Urinary bladder (tissue), 4 donors: Measurements from ENCODE around the gene C11orf54. TPM values are rescaled to one million over a fixed set of nuclear protein-coding genes. Genes with fewer than 3 reads are reported as not detected.
A peak's percentile ranks its signal among the peaks of the same experiment; 100 is the strongest.
"Not testable (repeated sequence)": the region's sequence is repeated elsewhere in the genome, so short reads cannot be mapped to it uniquely, and the experiment has no call there.

Experiments used
- DNase-seq: peaks from one replicate; pipeline ENCODE4 v3.0.0-alpha.2; 2015; ENCODE audit errors: extremely low spot score
- H3K27ac ChIP-seq: one replicate; pipeline ENCODE4 v1.5.1; 2013; ENCODE audit warnings: low read depth, mild to moderate bottlenecking, moderate library complexity
- H3K36me3 ChIP-seq: one replicate; pipeline ENCODE4 v1.6.1; 2013; ENCODE audit warnings: mild to moderate bottlenecking, moderate library complexity; ENCODE audit not compliant: insufficient read depth
- H3K4me1 ChIP-seq: one replicate; pipeline ENCODE4 v1.6.1; 2013; ENCODE audit warnings: mild to moderate bottlenecking, moderate library complexity; ENCODE audit not compliant: insufficient read depth
- H3K4me3 ChIP-seq: one replicate; pipeline ENCODE4 v1.5.1; 2013; ENCODE audit warnings: low read depth, low read length
- WGBS: extraction: QIAGEN DNeasy Blood & Tissue Kit; methylation state at CpG from one replicate; pipeline ENCODE4 v1.1.7; 2013; 5-methylcytosine and 5-hydroxymethylcytosine counted together
- polyA plus RNA-seq: library from polyadenylated mRNA; stranded (reverse); fragments of 200-250 nt; gene quantifications from one replicate; pipeline ENCODE4 v1.2.3, GENCODE V29; 2013
- total RNA-seq: library from RNA; depleted of rRNA; stranded (reverse); fragments of >200 nt; gene quantifications from one replicate; pipeline ENCODE4 v1.2.3, GENCODE V29; 2014
- donor health status: healthy with polysubstance abuse.
- donor health status: healthy.

C11orf54 gene
- total and polyA plus RNA-seq, 2 donors, result 23.0 to 65.3 TPM

GRCh38 chr11:93740730-93741093 lies 760 bp upstream of the C11orf54 start:
- Histone ChIP-seq H3K36me3 (no peaks in the 10 kb centered on the region), H3K4me3 (peak overlapping the region; percentile 89), H3K27ac (peak overlapping the region; percentile 95), H3K4me1 (no peaks in the 10 kb centered on the region)
- no peak for DNase-seq
- WGBS, result under 1% methylated on average over 20 of the region's 20 CpGs

DNA sequence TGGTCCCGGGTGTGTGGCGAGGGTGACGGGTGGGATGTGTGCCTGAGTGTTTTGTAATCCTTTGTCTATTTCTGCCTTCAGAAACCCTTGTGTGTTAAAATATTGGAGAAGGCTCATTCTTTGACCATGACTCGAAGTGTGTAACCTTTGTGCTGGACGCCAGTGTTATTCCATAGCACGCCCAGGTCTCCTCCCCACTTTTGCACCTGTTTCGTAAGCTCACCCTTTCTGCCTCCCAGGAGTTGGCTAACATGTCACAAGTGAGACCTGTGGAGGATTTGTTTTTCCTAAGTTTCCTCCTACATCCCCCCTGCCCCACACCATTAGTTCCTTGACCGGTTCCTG lies 382 bp downstream of the C11orf54 start:
- Histone ChIP-seq H3K36me3 (no peaks in the 10 kb centered on the region), H3K4me1 (no peaks in the 10 kb centered on the region), H3K27ac (peak overlapping the region; percentile 93), H3K4me3 (peak overlapping the region; percentile 89)
- no peak for DNase-seq
- WGBS, result 1% methylated on average over 8 of the region's 8 CpGs

DNA sequence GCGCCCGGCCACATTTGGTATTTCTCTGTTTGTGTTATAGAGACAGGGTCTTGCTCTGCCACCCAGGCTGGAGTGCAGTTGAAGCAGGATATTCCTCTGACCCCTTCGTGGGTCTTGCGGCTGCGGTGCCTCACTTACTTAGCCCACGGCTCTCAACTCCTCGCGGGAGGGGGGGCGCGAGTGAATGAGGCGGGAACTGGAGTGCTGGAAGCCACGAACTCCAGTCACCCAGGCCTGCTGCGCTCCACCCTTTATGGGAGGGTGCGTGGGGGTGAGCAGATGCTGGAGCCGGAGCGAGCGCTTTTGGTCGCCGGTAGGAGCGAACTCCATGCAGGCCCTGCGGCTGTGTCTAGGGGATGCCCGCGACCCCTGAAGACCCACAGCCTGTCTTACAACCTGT lies 1.8 kb downstream of the C11orf54 start:
- no peak overlapping the region for H3K27ac ChIP-seq
- H3K36me3 ChIP-seq, result no peaks in the 10 kb centered on the region
- 92% methylated on average over 23 of the region's 23 CpGs for WGBS
- H3K4me3 ChIP-seq, result no peak overlapping the region
- DNase-seq, result no peak
- no peaks in the 10 kb centered on the region for H3K4me1 ChIP-seq

GRCh38 chr11:93744669-93745004 lies 3.2 kb downstream of the C11orf54 start:
- Histone ChIP-seq H3K4me1 (no peaks in the 10 kb centered on the region), H3K36me3 (no peaks in the 10 kb centered on the region), H3K4me3 (no peak overlapping the region), H3K27ac (no peak overlapping the region)
- WGBS, result 54% methylated on average over 7 of the region's 7 CpGs
- DNase-seq, result no peak

DNA sequence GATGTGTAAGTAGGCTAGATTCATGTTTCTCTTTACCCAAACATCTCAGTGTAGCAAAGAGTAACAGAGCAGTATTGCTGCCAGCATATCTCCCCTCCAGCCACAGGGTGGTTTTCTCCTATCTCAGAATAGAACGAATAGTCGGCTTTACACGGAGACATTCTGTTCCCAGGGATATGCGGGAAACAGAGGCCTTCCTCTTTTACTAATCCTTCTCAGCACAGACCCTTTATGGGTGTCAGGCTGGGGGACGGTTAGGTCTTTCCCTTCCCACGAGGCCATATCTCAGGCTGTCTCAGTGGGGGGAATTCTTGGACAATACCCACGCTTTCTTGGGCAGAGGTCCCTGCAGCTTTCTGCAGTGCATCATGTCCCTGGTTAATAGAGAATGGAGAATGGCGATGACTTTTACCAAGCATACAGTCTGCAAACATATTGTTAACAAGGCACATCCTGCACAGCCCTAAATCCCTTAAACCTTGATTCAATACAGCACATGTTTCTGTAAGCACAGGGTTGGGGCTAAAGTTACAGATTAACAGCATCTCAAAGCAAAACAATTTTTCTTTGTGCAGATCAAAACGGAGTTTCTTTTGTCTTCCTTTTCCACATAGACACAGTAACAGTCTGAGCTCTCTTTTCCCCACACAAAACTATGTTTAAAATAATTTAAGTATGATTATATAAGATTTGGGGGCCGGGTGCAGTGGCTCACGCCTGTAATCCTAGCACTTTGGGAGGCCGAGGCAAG lies 3.7 kb downstream of the C11orf54 start:
- not testable (repeated sequence) for H3K36me3 ChIP-seq, DNase-seq, H3K27ac ChIP-seq, H3K4me1 ChIP-seq, H3K4me3 ChIP-seq
- 22% methylated on average over 12 of the region's 12 CpGs for WGBS

DNA sequence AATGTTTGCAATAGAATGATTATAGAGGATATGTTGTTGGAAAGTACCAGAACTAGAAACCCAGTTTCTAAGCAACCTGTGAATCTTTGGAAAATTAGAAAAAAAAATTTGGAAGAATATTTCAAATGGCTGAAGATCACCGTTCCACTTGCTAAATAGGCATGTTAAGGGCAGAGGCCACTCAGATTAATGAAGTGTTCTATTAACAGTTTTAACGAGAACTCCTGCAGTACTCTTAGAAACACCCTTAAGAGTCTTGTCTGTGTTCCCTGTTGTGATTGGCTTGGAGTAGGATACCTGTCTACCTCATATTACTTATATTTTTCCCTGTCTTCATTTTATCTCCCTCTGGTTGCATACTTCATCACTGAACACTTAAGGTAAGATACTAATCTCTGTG lies 4.6 kb downstream of the C11orf54 start:
- Histone ChIP-seq H3K36me3 (no peaks in the 10 kb centered on the region), H3K27ac (no peak overlapping the region), H3K4me3 (no peak overlapping the region), H3K4me1 (no peaks in the 10 kb centered on the region)
- WGBS, result 76% methylated on average over 2 of the region's 2 CpGs
- no peak for DNase-seq

DNA sequence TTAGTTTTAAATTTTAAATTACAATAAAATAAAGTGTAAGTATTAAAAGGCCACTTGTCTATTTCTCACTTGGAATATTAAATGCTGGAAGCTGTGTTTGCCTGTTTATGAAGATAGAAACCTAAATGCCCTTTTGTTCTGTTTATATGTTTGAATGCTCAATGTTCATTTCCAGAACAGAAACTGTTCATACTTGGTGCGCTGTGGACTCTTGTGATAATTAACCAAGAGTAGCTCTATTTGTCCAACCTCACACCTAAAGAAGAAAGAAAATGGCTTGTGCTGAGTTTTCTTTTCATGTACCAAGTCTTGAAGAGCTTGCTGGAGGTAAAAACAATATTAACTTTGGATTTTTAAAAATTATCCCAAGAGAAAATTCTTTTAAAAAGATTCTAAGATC lies 5.7 kb downstream of the C11orf54 start:
- H3K4me3 ChIP-seq, result no peak overlapping the region
- H3K36me3 ChIP-seq, result no peaks in the 10 kb centered on the region
- no peak overlapping the region for H3K27ac ChIP-seq
- H3K4me1 ChIP-seq, result no peaks in the 10 kb centered on the region
- WGBS, result 93% methylated on average over 1 of the region's 1 CpG
- no peak for DNase-seq

DNA sequence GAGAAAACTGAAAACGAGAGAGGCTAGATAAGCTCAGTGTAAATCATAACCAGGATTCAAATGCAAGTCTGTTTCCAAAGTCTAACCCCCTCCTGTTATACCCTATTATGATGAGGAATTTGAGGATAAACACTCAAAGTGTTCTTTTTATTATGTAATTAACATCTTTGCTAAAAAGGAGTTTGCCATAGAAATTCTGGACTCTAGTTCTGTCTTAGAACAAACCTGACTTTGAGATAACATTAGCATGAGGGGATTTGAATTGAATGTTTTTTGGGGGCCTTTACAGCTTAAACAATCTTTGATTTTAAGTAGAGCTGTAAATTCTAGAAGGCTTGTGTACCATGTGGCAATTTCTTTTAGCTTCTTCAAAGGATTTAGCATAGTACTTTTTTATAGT lies 9.5 kb downstream of the C11orf54 start:
- Histone ChIP-seq H3K4me1 (no peaks in the 10 kb centered on the region), H3K4me3 (no peak overlapping the region), H3K27ac (no peak overlapping the region), H3K36me3 (no peaks in the 10 kb centered on the region)
- DNase-seq, result no peak
- 60% methylated on average over 1 of the region's 1 CpG for WGBS

DNA sequence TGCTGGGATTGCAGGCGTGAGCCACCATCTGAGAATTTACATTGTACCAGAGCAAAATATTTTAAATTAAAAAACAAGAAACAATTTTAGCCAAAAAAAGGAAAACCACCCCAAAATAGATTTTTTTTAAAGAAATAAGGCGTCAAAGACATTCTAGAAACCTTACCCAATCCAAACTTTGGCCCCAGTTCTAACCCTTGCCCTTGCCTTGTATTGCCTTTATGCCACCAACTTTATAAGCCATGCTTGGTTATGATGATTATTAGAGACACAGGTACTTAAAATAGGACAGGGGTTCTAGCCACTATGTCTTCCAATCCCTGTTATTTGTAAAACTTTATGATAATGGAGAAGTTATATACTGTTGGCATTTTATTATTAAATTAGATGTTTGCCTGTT lies 11.8 kb downstream of the C11orf54 start:
- no peaks in the 10 kb centered on the region for H3K4me1 ChIP-seq
- no peak overlapping the region for H3K27ac ChIP-seq
- no peak for DNase-seq
- no peak overlapping the region for H3K4me3 ChIP-seq
- H3K36me3 ChIP-seq, result peaks cover 3% of the 10 kb centered on the region
- 99% methylated on average over 2 of the region's 2 CpGs for WGBS

DNA sequence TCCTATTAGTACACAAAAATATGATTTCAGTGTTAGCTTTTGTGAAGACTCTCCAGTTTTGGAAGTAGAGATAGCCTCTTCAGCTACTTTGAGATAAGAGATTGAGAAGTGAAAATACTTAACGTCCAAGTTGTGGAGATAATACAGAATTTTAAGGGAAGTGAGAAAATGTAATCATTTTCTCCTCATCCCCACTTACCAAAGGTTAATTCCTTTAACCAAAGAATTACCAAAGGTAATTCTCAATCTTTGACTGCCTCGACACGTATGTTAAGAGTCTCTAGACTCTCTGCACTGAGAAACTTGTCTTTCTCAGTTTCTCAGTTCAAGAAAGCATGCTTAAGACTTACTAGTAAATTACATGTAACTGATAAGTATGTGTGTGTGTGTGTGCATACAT lies 15.3 kb downstream of the C11orf54 start:
- Histone ChIP-seq H3K4me3 (no peak overlapping the region), H3K4me1 (no peaks in the 10 kb centered on the region), H3K36me3 (peaks cover 11% of the 10 kb centered on the region), H3K27ac (no peak overlapping the region)
- DNase-seq, result no peak
- 83% methylated on average over 3 of the region's 3 CpGs for WGBS

DNA sequence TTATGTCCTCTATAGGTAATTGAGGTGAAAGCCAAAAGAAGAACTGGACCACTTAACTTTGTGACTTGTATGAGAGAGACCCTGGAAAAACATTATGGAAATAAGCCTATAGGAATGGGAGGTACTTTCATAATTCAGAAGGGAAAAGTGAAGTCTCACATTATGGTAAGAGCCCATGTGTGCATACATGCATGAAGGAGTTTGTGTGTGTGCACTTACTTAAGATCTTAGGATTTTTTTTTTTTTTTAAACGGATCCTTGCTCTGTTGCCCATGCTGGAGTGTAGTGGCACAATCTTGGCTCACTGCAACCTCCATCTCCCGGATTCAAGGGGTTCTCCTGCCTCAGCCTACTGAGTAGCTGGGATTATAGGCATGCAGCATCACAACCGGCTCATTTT lies 15.8 kb downstream of the C11orf54 start:
- WGBS, result 87% methylated on average over 3 of the region's 3 CpGs
- DNase-seq, result no peak
- Histone ChIP-seq H3K4me1 (no peaks in the 10 kb centered on the region), H3K36me3 (peaks cover 11% of the 10 kb centered on the region), H3K27ac (peak overlapping the region; percentile 23), H3K4me3 (no peak overlapping the region)

GRCh38 chr11:93757924-93758865 lies 16.7 kb downstream of the C11orf54 start:
- no peak for DNase-seq
- Histone ChIP-seq H3K4me3 (no peak overlapping the region), H3K36me3 (peaks cover 11% of the 10 kb centered on the region), H3K27ac (no peak overlapping the region), H3K4me1 (no peaks in the 10 kb centered on the region)
- WGBS, result 97% methylated on average over 38 of the region's 38 CpGs

DNA sequence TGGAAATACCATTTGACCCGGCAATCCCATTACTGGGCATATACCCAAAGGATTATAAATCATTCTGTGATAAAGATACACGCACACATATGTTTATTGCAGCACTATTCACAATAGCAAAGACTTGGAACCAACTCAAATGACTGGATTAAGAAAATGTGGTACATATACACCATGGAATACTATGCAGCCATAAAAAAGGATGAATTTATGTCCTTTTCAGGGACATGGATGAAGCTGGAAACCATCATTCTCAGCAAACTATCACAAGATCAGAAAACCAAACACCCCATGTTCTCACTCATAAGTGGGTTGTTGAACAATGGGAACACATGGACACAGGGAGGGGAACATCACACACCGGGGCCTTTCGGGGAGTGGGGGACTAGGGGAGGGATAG lies 17.7 kb downstream of the C11orf54 start:
- not testable (repeated sequence) for H3K27ac ChIP-seq, H3K4me1 ChIP-seq, DNase-seq, H3K4me3 ChIP-seq
- H3K36me3 ChIP-seq, result peaks cover 11% of the 10 kb centered on the region
- 76% methylated on average over 4 of the region's 4 CpGs for WGBS

GRCh38 chr11:93761910-93762309 lies 20.4 kb downstream of the C11orf54 start:
- no peak for DNase-seq
- H3K4me1 ChIP-seq, result no peaks in the 10 kb centered on the region
- H3K36me3 ChIP-seq, result peaks cover 11% of the 10 kb centered on the region
- no peak overlapping the region for H3K27ac ChIP-seq
- WGBS, result 93% methylated on average over 1 of the region's 1 CpG
- H3K4me3 ChIP-seq, result no peak overlapping the region
